Omental fat pad (tissue), 4 donors: ENCODE data around the gene SAMD14. TPM values are rescaled to one million over a fixed set of nuclear protein-coding genes. Genes with fewer than 3 reads are reported as not detected.
A peak's percentile ranks its signal among the peaks of the same experiment; 100 is the strongest.

Source experiments
- ATAC-seq: fragments of 150-250 bp; one replicate; pipeline ENCODE4 v1.9.1; 2016; ENCODE audit warnings: mild to moderate bottlenecking, moderate library complexity; ENCODE audit not compliant: low FRiP score
- DNase-seq: peaks from one replicate; pipeline ENCODE4 v3.0.0-alpha.2; 2019; ENCODE audit warnings: low spot score
- total RNA-seq, 4 donors: library from RNA; depleted of rRNA; stranded (reverse); fragments of >200 nt; gene quantifications; one replicate each; pipeline ENCODE4 v1.1.0, GENCODE V29; 2016
- TF ChIP-seq, protein P1 (sequence below), 3 donors: fragments of 450-650 bp; IDR thresholded peaks; one replicate each; pipeline ENCODE4 v1.5.1; 2016 to 2017; ENCODE audit warnings: antibody characterized with exemption in 3 of 3, mild to moderate bottlenecking in 3 of 3, moderate library complexity in 2 of 3

The SAMD14 gene
- total RNA-seq, 4 donors from 2014 or later: 0.12 to 0.44 TPM; not detected in 2

DNA sequence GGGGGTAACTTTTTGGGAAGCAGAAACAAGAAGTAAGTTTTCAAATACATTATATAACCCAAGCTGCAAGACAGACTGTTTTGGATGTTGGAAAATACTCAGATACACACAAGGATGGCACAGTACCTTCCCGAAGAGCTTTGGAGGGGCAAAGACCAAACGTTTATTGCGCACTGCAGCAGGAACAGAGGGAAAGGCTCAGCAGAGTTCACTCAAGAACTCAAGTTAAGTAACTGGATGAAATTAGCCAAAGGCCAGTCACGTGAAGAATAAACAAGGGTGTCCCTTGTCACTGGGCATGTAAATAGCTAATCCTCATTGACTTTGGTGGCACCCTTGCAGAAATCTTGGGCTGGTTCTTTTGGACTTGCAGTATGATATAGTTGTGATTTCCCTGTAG is 32.0 kb downstream of the SAMD14 start:
- TF ChIP-seq, protein P1, sequence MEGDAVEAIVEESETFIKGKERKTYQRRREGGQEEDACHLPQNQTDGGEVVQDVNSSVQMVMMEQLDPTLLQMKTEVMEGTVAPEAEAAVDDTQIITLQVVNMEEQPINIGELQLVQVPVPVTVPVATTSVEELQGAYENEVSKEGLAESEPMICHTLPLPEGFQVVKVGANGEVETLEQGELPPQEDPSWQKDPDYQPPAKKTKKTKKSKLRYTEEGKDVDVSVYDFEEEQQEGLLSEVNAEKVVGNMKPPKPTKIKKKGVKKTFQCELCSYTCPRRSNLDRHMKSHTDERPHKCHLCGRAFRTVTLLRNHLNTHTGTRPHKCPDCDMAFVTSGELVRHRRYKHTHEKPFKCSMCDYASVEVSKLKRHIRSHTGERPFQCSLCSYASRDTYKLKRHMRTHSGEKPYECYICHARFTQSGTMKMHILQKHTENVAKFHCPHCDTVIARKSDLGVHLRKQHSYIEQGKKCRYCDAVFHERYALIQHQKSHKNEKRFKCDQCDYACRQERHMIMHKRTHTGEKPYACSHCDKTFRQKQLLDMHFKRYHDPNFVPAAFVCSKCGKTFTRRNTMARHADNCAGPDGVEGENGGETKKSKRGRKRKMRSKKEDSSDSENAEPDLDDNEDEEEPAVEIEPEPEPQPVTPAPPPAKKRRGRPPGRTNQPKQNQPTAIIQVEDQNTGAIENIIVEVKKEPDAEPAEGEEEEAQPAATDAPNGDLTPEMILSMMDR (IDR thresholded peaks at IDR 0.05): no peak
- ATAC-seq (no peak), DNase-seq (no peak)

DNA sequence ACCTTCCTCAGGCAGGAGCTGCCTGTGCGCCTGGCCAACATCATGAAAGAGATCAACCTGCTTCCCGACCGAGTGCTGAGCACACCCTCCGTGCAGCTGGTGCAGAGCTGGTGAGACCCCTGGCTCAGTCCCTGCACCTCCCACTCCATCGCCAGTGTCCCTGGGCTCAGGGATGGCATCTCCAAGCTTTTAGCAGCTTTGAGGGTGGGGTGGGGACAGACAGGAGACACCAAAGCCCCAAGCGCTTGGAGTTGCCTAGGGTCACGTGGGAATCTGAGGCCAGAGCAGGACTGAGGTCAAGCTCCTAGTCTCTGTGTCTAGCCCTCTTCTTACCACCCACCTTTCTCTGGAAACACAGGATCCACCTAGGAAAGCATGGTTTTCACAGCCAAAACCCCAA is 32.5 kb downstream of the SAMD14 start:
- TF ChIP-seq, protein P1 (IDR thresholded peaks at IDR 0.05): no peak
- DNase-seq (no peak), ATAC-seq (no peak)

DNA sequence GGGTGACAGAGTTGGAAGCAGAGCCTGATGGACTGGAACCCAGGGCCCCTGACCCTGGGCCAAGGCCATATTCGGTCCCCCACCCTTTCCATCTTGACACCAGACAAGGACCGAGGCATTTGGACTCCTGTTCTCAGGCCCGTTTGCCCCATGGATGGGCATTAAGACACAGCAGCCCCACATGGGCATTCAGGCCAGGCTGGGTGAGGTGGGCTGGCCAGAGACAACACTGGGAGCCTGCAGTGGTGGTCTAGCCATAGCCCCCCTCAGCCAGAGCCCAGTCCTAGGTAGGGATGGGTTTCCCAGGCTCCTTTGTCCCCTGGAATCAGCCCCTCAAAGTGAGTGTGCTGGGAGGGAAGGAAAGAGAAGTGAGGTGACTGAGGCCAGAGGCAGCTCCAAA is 33.2 kb downstream of the SAMD14 start:
- TF ChIP-seq, protein P1 (IDR thresholded peaks at IDR 0.05): no peak
- DNase-seq (no peak), ATAC-seq (no peak)

DNA sequence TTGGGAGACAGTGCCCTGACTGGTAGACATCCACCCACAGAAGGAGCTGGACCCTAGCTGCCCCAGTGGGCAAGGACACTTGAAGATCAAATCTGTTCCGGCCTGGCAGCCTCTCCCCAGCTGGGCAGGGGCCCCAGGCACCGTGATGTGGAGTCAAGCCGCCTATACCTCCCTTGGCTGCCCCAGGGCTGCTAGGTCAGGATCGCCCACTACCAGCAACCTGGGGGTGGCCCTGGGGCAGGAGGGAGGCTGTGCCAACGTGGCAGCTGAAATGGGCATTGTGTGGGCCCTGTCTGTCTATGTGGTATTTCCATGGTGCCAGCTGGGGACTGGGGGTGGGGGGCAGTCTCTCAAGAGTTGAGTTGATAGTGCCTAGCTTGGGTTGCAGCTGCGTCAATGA is 33.9 kb downstream of the SAMD14 start:
- TF ChIP-seq, protein P1 (IDR thresholded peaks at IDR 0.05): no peak
- DNase-seq (no peak), ATAC-seq (no peak)

DNA sequence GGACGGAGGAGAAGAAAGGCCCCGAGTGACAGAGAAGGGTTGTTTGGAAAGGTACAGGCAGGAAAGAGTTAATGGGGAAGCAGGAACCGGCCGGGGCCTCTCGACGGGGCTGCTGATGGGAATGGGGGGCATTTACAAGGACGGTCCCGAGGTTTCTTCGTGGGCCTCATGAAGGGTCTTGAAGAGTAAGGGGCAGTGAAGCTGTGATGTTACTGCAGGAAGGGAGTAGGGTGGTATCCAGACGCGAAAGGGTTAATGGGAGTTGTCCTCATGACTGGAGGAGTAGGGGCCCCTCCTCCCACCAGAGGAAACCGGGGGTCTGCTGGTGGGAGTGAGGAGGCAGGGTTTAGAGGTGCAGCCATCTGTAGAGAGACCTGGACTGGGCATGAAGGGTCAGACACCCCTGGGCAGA is 34.3 kb downstream of the SAMD14 start:
- no peak for DNase-seq
- ATAC-seq: no peak
- TF ChIP-seq, protein P1 (IDR thresholded peaks at IDR 0.05): no peak

DNA sequence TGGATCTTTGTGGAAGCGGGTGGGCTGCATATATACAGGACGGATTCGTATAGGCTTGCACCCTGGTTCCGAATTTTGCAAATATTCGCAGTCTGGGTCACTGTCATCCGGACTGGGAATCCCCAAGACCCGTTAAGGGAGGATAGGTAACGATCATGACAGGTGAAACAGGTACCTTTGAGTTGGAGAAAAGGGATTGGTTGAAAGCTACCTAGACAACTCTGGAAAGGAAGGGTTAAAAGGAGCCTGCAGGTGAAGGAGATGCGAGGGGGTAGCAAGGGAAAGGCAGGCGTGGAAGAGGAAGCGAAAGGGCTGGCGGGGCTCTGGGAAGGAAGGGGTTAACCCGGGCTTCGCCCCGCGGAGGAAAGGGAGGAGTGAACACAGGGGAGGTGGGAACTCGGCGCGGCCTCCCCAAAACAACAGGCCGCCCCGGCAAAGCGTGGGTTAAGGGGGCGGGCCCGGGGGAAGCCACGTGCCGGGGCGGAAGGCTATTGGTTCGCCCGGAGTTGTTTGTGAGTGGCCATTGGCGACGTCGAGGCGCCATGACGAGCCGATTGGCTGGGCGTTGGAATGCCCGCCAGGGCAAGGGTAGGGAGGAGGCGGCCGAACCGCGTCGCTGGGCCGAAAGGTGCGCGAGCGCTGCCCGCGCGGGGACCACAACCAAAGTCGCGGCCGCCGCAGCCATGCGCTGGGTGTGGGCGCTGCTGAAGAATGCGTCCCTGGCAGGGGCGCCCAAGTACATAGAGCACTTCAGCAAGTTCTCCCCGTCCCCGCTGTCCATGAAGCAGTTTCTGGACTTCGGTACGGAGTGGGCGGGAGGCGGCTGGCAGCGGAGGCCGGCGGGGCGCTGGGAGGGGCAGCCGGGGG is 35.0 kb downstream of the SAMD14 start, which contains the start of gene PDK2:
Gene PDK2, plus strand, starts transcription at position 599 of the 867 bp plus-strand sequence. Its CDS starts 85 bp downstream, at position 684.
- peak; percentile 90 for ATAC-seq
- DNase-seq: peak; percentile 87
- TF ChIP-seq, protein P1 (IDR thresholded peaks at IDR 0.05): no peak
